Astrocyte of the cerebellum (primary cell): ENCODE results near the gene IVNS1ABP.

Experiments used
- DNase-seq: peaks from one replicate; pipeline ENCODE4 v3.0.0-alpha.2; 2011; ENCODE audit warnings: low read depth
- H3K4me3 ChIP-seq: 2 replicates; pipeline ENCODE4 v1.5.1; 2011; ENCODE audit warnings: mild to moderate bottlenecking, low read depth, low read length, moderate library complexity
- CTCF ChIP-seq: IDR thresholded peaks from 2 replicates; pipeline ENCODE4 v1.5.1; 2012; ENCODE audit warnings: low read length, low read depth, moderate library complexity, mild to moderate bottlenecking; ENCODE audit errors: missing control alignments
- in situ Hi-C: cut with HindIII; loops from 2 replicates; pipeline ENCODE4 v1.10.0; 2017; ENCODE audit warnings: low sequenced_read_pairs

The IVNS1ABP gene

GRCh38 chr1:185312361-185313138 lies 4.5 kb downstream of the IVNS1ABP start:
- no peak for TF ChIP-seq CTCF
- DNase-seq, result no peak
- in situ Hi-C loops, result no loop called here
- no peak overlapping the region for H3K4me3 ChIP-seq

GRCh38 chr1:185311589-185312225 lies 5.3 kb downstream of the IVNS1ABP start:
- in situ Hi-C loops, result no loop called here
- DNase-seq, result no peak
- H3K4me3 ChIP-seq, result no peak overlapping the region
- TF ChIP-seq CTCF, result no peak

GRCh38 chr1:185309566-185309965 lies 7.5 kb downstream of the IVNS1ABP start:
- TF ChIP-seq CTCF, result no peak
- DNase-seq, result no peak
- no peak overlapping the region for H3K4me3 ChIP-seq
- in situ Hi-C loops, result no loop called here

GRCh38 chr1:185308126-185308525 lies 8.9 kb downstream of the IVNS1ABP start:
- TF ChIP-seq CTCF, result no peak
- H3K4me3 ChIP-seq, result no peak overlapping the region
- in situ Hi-C loops, result no loop called here
- DNase-seq, result no peak

GRCh38 chr1:185305419-185305818 lies 11.6 kb downstream of the IVNS1ABP start:
- no peak for TF ChIP-seq CTCF
- no peak overlapping the region for H3K4me3 ChIP-seq
- in situ Hi-C loops, result no loop called here
- DNase-seq, result no peak

- DNase-seq, result no peak
- TF ChIP-seq CTCF, result no peak
- in situ Hi-C loops, result no loop called here
- H3K4me3 ChIP-seq, result no peak overlapping the region
These were observed 16.9 kb downstream of the IVNS1ABP start for GRCh38 chr1:185300152-185300551.
